Urinary bladder (tissue), 4 donors: ENCODE results near the gene NUP35. TPM values are rescaled to one million over a fixed set of nuclear protein-coding genes. Genes with fewer than 3 reads are reported as not detected.

Source experiments
- DNase-seq: peaks from one replicate; pipeline ENCODE4 v3.0.0-alpha.2; 2015; ENCODE audit errors: extremely low spot score
- H3K27ac ChIP-seq: one replicate; pipeline ENCODE4 v1.5.1; 2013; ENCODE audit warnings: low read depth, mild to moderate bottlenecking, moderate library complexity
- H3K36me3 ChIP-seq: one replicate; pipeline ENCODE4 v1.6.1; 2013; ENCODE audit warnings: mild to moderate bottlenecking, moderate library complexity; ENCODE audit not compliant: insufficient read depth
- H3K4me1 ChIP-seq: one replicate; pipeline ENCODE4 v1.6.1; 2013; ENCODE audit warnings: mild to moderate bottlenecking, moderate library complexity; ENCODE audit not compliant: insufficient read depth
- H3K4me3 ChIP-seq: one replicate; pipeline ENCODE4 v1.5.1; 2013; ENCODE audit warnings: low read depth, low read length
- WGBS: extraction: QIAGEN DNeasy Blood & Tissue Kit; methylation state at CpG from one replicate; pipeline ENCODE4 v1.1.7; 2013; 5-methylcytosine and 5-hydroxymethylcytosine counted together
- polyA plus RNA-seq: library from polyadenylated mRNA; stranded (reverse); fragments of 200-250 nt; gene quantifications from one replicate; pipeline ENCODE4 v1.2.3, GENCODE V29; 2013
- total RNA-seq: library from RNA; depleted of rRNA; stranded (reverse); fragments of >200 nt; gene quantifications from one replicate; pipeline ENCODE4 v1.2.3, GENCODE V29; 2014
- donor health status: healthy with polysubstance abuse.
- donor health status: healthy.

The NUP35 gene, protein sequence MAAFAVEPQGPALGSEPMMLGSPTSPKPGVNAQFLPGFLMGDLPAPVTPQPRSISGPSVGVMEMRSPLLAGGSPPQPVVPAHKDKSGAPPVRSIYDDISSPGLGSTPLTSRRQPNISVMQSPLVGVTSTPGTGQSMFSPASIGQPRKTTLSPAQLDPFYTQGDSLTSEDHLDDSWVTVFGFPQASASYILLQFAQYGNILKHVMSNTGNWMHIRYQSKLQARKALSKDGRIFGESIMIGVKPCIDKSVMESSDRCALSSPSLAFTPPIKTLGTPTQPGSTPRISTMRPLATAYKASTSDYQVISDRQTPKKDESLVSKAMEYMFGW
- total RNA-seq (38.3 TPM), polyA plus RNA-seq (12.5 TPM)

DNA sequence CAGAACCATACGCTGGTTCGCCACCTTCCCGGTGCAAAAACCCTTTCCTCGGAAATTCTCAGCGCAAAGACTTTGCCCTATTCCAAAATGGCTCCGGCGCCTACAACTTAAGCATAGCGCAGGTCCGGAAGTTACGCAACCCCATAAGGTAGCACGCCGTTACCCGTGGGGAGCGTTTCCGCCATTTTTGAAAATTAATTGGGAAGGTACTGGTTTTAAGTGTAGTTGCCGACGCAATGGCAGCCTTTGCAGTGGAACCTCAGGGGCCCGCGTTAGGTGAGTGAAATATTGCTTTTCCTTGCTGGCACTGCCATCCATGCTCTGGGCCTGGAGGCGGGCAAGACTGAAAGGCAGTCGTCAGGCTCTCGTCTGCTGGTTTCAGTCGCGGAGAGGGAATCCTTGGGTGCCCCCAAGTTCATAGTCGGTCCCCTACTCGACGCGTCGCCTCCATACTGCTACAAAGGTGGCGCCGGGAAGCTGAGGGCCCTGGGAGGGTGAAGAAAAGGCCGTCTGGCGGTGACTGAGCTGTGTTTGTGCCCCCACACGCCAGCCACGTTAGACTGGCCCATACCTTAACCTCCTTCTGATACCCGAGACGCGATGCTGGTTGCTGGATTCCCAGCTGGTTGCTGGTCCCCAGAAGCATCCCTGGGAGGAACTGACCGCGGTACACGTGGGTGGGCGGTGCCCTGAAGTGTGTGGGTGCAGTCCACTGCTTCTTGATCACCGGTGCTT lies at the start of gene NUP35:
Gene NUP35 (plus strand): TSS at position 222 of the 735 bp plus-strand sequence. CDS start 15 bp downstream, at position 237.
- Histone ChIP-seq H3K4me3 (peak within 1 kb of the TSS; percentile 63), H3K36me3 (no peaks in the 10 kb centered on the region), H3K4me1 (no peaks in the 10 kb centered on the region), H3K27ac (peak within 1 kb of the TSS; percentile 60)
- DNase-seq = peak; percentile 94
- under 1% methylated on average over 43 of the region's 43 CpGs for WGBS

DNA sequence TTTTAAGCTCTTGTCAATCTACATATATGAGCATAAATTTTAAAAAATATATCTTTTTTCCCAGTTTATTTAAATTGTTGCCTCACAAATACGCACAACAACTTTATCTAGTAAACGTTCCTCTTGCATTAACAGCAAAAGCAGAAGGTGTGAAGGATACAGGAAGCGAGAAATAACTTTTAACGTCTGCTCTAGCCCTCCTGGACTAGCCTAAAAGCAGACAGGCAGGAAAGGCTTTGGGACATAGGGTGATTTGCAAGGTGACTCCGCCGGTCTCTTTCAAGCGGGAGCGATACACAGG lies 46.1 kb upstream of the NUP35 start:
- H3K27ac ChIP-seq = no peak overlapping the region
- peak overlapping the region; percentile 53 for H3K4me3 ChIP-seq
- no peaks in the 10 kb centered on the region for H3K4me1 ChIP-seq
- WGBS = 8% methylated on average over 8 of the region's 8 CpGs
- no peak for DNase-seq
- no peaks in the 10 kb centered on the region for H3K36me3 ChIP-seq

DNA sequence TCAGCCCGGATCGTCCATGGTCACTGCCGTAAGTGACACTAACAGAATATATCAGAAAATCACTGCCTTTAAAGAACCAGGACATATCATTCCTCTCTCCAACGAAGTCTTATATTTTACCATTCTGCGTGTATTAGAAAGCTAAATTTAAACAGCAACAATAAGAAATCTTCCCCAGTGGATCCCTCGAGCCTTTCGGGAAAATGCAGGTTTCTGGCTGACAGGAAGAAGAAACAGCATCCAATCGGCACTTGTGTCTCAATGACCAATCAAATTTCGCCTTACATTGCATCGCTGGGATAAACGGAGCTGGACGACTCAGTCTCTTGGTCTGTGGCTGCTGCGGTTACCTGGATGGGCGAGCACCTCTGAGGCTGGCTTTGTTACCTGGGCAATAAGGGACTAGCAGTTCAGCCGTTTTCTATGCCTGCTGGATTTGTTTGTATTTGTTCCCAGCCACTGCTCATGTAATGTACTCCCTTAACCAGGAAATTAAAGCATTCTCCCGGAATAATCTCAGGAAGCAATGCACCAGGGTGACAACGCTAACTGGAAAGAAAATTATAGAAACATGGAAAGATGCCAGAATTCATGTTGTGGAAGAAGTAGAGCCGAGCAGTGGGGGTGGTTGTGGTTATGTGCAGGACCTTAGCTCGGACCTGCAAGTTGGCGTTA lies 45.6 kb upstream of the NUP35 start, which contains the start of gene DUSP19:
Gene DUSP19 (plus strand): TSS at position 284 of the 675 bp plus-strand sequence. CDS start 187 bp downstream, at position 471.
- H3K4me3 ChIP-seq = peak within 1 kb of the TSS; percentile 53
- peak; percentile 97 for DNase-seq
- peak within 1 kb of the TSS; percentile 33 for H3K27ac ChIP-seq
- WGBS = 2% methylated on average over 20 of the region's 20 CpGs
- H3K36me3 ChIP-seq = no peaks in the 10 kb centered on the region
- H3K4me1 ChIP-seq = no peaks in the 10 kb centered on the region

DNA sequence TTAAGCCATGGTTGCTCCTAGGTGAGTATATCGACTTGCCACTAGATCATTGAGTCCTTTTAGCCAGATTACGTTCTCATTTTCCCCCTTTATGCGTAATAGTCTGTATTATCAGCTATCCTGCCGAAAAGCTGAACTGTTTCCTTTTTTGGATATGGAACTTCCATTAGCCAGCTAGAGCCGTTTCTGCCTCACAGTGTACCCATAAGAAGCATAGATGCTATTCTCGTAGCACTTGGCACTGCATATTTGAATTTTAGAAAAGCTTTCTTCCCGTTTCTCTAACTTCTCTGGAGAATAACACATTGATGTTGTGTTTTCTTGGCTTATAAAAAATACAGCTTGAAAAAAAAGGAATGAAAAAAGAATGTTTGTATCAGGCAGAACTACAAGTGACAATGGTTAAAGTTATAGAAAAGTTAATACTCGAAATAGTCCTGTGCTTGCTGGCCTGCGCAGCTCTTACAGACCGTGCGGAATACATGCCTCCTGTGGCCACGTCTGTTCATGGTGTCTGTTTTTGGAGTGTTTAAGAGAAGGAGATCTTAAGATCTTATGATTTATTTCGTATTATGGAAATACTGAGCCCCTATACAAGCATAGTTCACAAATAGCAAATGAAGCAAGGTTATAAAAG lies 45.0 kb upstream of the NUP35 start:
- DNase-seq = no peak
- no peaks in the 10 kb centered on the region for H3K4me1 ChIP-seq
- H3K4me3 ChIP-seq = peak overlapping the region; percentile 53
- 14% methylated on average over 13 of the region's 13 CpGs for WGBS
- no peaks in the 10 kb centered on the region for H3K36me3 ChIP-seq
- H3K27ac ChIP-seq = peak overlapping the region; percentile 33

DNA sequence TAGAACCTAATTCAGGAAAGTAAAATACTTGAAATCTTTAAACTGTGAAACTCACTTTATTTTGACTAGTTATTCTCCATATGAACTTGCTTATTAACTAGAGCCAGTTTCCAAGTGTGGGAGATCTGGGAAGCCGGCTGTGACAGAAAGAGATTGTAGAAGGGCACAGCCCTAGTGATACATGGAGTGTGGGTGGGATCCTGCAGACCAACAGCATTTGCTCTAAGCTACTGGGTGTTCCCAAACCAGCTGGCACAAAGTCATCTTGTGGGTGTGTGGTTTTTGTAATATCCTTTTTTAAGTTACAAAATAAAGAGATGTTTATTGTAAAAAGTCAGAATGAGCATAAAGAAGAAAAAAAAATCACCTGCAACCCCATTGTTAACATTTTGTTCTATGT lies 42.3 kb upstream of the NUP35 start:
- no peak overlapping the region for H3K4me3 ChIP-seq
- WGBS = 25% methylated on average over 1 of the region's 1 CpG
- no peaks in the 10 kb centered on the region for H3K4me1 ChIP-seq
- DNase-seq = no peak
- H3K27ac ChIP-seq = no peak overlapping the region
- no peaks in the 10 kb centered on the region for H3K36me3 ChIP-seq

DNA sequence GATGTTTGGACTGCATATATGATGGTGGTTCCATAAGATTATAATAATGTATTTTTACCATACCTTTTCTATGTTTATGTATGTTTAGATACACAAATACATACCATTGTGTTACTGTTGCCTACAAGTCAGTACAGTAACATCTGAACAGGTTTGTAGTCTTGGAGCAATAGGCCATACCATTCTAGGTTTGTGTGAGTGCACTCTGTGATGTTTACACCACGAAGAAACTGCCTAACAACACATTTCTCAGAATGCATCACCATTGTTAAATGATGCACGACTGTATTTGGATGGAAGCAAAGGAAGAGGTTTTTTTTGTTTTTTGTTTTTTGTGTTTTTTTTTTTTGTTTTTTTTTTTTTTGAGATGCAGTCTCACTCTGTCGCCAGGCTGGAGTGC lies 36.2 kb upstream of the NUP35 start:
- no peak for DNase-seq
- H3K4me1 ChIP-seq = no peaks in the 10 kb centered on the region
- H3K36me3 ChIP-seq = no peaks in the 10 kb centered on the region
- H3K4me3 ChIP-seq = no peak overlapping the region
- no peak overlapping the region for H3K27ac ChIP-seq
- 85% methylated on average over 3 of the region's 3 CpGs for WGBS

DNA sequence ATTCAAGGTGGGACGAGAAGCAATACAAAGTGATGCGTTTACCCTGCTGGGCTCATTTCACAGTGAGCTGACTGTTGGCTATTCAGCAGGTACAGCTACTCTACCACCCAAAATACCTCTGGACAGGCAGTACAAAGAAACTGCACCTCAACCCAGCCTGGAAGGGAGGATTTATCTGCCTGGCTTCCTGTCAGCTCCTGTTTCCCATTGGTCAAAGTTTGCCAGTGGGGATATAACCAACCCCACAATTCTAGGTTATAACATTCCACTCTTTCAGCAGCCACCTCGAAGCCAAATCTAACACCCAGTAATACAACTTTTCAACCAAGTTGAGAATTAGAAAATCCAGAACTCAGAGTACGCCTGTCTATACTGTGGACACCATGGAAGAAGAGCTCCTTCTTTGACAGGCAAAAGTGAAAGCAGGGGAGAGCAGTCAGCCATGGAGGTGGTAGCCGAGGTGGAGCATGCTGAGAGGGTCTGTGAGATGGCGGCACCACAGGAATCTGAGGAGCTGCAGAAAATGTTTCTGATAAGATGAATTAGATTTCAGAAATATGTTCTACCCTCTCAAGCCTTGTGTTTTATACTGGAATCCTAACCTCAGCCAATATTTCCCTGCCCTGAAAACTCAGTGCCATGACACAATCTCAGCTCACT lies 34.9 kb upstream of the NUP35 start:
- no peaks in the 10 kb centered on the region for H3K36me3 ChIP-seq
- H3K27ac ChIP-seq = no peak overlapping the region
- no peak for DNase-seq
- WGBS = 90% methylated on average over 6 of the region's 6 CpGs
- H3K4me1 ChIP-seq = no peaks in the 10 kb centered on the region
- H3K4me3 ChIP-seq = no peak overlapping the region

DNA sequence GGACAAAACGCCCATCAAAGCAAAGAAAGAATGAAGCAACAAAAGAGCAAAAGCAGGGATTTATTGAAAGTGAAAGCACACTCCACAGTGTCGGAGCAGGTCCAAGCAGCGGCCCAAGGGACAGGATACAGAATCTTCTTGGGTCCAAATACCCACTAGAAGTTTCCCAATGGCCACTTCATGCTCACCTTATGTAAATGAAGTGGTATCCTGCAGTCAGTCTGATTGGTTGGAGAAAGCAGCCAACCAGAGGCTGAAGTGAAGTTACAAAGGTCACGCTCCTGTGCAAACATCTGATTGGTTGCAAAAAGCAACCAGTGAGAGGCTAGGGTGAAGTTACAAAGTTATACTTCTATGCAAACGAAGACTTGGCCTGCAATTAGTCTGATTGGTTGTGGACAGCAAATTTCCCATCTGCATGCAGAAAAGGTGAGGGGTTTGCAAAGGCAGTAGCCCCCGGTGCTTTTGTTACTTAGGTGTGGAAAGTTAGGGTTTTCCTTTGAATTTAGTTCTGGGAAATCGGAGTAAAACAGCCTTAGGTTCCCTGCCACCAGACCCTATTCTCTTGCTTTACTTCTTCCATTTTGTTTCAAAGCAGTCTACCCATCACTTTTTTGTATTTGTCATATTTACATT lies 32.8 kb upstream of the NUP35 start:
- Histone ChIP-seq H3K4me1 (no peaks in the 10 kb centered on the region), H3K36me3 (no peaks in the 10 kb centered on the region), H3K4me3 (no peak overlapping the region), H3K27ac (no peak overlapping the region)
- DNase-seq = no peak
- WGBS = 94% methylated on average over 7 of the region's 7 CpGs

DNA sequence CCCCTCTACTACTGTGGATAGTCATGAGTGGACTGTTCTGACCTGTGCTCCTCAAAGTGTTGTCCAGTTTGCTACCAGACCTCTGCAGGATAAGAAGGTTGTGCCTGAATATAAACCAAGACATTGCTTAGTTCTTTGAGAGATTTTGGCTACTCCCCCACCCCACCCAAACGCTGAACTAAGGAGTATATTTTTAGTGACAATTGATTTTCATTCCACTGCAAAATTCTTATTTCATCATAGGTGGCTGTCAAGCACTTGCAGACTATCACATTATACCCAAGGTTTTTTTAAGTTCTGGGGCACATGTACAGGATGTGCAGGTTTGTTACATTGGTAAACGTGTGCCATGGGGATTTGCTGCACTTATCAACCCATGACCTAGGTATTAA lies 32.3 kb upstream of the NUP35 start:
- 93% methylated on average over 2 of the region's 2 CpGs for WGBS
- H3K4me3 ChIP-seq = no peak overlapping the region
- no peak for DNase-seq
- H3K4me1 ChIP-seq = no peaks in the 10 kb centered on the region
- no peaks in the 10 kb centered on the region for H3K36me3 ChIP-seq
- no peak overlapping the region for H3K27ac ChIP-seq

DNA sequence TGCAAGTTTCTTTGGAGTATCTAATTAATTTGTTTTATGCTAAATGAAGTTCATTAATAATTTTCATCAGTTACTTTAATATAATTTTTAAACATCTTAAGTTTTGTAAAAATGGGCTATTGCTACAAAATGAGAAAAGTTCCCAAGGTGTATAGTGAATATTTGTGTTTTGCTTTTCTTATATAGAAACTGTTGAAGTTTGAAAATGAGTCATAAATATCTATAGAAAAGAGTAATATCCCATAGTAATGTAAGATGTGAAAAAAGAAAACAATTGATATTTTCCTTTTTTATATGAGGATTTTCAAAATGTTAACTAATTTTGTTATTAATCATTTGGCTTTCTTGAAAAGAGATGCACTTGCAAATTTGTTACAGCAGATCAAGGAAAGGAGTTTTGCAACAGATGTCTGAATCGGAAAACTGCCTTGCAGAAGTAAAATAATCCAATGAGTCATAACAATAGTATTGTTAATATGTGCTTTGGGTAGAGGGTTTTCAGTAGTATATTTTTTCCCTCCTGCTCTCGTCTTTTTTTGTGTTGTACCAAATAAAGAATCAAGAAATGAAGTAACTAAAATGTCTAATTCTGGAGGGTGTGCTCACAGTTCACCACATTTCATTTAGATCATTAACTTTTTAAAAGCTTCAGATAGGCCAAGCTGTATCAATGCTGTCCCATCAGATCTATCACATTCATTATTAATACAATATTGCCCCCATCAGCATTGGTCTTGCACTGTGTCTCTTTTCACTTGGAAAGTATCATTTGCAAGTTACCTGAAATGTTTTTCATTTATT lies 30.2 kb upstream of the NUP35 start:
- WGBS = 23% methylated on average over 2 of the region's 2 CpGs
- no peak overlapping the region for H3K27ac ChIP-seq
- no peaks in the 10 kb centered on the region for H3K4me1 ChIP-seq
- no peaks in the 10 kb centered on the region for H3K36me3 ChIP-seq
- no peak overlapping the region for H3K4me3 ChIP-seq
- no peak for DNase-seq

DNA sequence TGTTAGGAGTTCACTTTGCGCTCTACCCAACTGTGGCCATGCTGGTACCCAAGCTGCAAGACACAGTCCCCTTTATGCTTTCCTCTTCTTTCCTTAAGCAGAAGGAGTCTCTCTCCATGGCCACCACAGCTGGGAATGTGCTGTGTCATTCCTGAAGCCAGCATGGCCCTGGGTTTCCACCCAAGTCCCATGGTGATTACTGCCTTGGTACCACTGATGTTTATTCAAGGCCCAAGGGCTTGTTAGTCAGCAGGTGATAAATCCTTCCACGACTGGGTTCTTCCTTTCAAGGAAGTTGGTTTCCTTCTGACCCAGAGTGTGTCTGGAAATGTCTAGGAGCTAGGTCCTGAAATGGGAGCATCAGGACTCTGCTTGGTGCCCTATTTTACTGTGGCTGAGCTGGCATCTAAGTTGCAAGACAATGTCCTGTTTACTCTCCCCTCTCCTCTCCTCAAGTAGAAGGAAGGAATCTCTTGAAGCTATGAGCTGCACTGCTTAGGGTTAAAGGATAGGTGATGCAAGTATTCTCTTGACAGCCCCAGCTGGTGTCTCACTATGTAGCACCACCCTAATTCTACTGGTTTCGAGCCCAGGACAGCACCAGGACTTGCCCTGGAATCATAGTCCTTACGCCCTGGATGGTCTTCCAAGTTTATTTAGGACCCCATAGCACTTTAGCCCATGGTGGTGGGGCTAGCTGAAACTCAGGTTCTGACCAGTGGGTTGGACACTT lies 18.7 kb upstream of the NUP35 start:
- Histone ChIP-seq H3K27ac (no peak overlapping the region), H3K36me3 (no peaks in the 10 kb centered on the region), H3K4me3 (no peak overlapping the region), H3K4me1 (no peaks in the 10 kb centered on the region)
- WGBS = 70% methylated on average over 4 of the region's 4 CpGs
- no peak for DNase-seq

DNA sequence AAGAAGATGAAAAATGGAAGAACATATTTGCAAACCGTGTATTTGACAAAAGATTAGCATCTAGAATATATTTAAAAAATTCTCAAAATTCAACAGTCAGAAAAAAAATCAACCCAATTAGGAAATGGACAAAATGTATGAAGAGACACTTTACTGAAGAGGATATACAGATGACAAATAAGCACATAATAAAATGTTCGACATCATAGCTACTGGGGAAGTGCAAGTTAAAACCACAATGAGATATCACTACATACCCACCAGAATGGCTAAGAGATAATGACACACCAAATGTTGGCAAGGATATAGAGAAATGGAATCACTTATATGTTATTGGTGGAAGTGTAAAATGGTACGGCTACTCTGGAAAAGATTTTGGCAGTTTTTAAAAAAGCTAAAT lies 11.7 kb upstream of the NUP35 start:
- H3K4me1 ChIP-seq = no peaks in the 10 kb centered on the region
- no peak overlapping the region for H3K4me3 ChIP-seq
- WGBS = 88% methylated on average over 3 of the region's 3 CpGs
- no peak for DNase-seq
- H3K36me3 ChIP-seq = no peaks in the 10 kb centered on the region
- H3K27ac ChIP-seq = no peak overlapping the region
